ENCODE data around the gene PKD1.

Gene PKD1

GRCh38 chr16:2092866-2093265 lies 42.8 kb downstream of the PKD1 start:
- H3K4me3 ChIP-seq (ENCODE audit: low read depth, low read length): no peak overlapping the region
- TF ChIP-seq MAX (IDR thresholded peaks at IDR 0.05; ENCODE audit: low read depth, low read length): no peak
- TF ChIP-seq MYC (IDR thresholded peaks at IDR 0.05; ENCODE audit: low read depth, low read length): no peak
- TF ChIP-seq POLR2A (IDR thresholded peaks at IDR 0.05; ENCODE audit: extremely low read depth, insufficient read length): no peak
- no peak for TF ChIP-seq CTCF (IDR thresholded peaks at IDR 0.05; ENCODE audit: low read depth, low read length)
- DNase-seq (ENCODE audit: low read depth): no peak

GRCh38 chr16:2092256-2092620 lies 43.5 kb downstream of the PKD1 start:
- no peak for DNase-seq (ENCODE audit: low read depth)
- TF ChIP-seq MAX (IDR thresholded peaks at IDR 0.05; ENCODE audit: low read depth, low read length) (no peak), MYC (IDR thresholded peaks at IDR 0.05; ENCODE audit: low read depth, low read length) (no peak)
- no peak overlapping the region for H3K4me3 ChIP-seq (ENCODE audit: low read depth, low read length)

GRCh38 chr16:2091547-2092255 lies 44.0 kb downstream of the PKD1 start:
- DNase-seq (ENCODE audit: low read depth): no peak
- TF ChIP-seq MYC (IDR thresholded peaks at IDR 0.05; ENCODE audit: low read depth, low read length) (no peak), POLR2A (IDR thresholded peaks at IDR 0.05; ENCODE audit: extremely low read depth, insufficient read length) (no peak), CTCF (IDR thresholded peaks at IDR 0.05; ENCODE audit: low read depth, low read length) (no peak), MAX (IDR thresholded peaks at IDR 0.05; ENCODE audit: low read depth, low read length) (no peak)
- H3K4me3 ChIP-seq (ENCODE audit: low read depth, low read length): no peak overlapping the region

GRCh38 chr16:2090777-2091546 lies 44.7 kb downstream of the PKD1 start:
- no peak overlapping the region for H3K4me3 ChIP-seq (ENCODE audit: low read depth, low read length)
- DNase-seq (ENCODE audit: low read depth): no peak
- no peak for TF ChIP-seq MAX (IDR thresholded peaks at IDR 0.05; ENCODE audit: low read depth, low read length)
- TF ChIP-seq MYC (IDR thresholded peaks at IDR 0.05; ENCODE audit: low read depth, low read length): no peak
- no peak for TF ChIP-seq CTCF (IDR thresholded peaks at IDR 0.05; ENCODE audit: low read depth, low read length)
- no peak for TF ChIP-seq POLR2A (IDR thresholded peaks at IDR 0.05; ENCODE audit: extremely low read depth, insufficient read length)

GRCh38 chr16:2090481-2090776 lies 45.3 kb downstream of the PKD1 start:
- TF ChIP-seq MAX (IDR thresholded peaks at IDR 0.05; ENCODE audit: low read depth, low read length): no peak
- TF ChIP-seq POLR2A (IDR thresholded peaks at IDR 0.05; ENCODE audit: extremely low read depth, insufficient read length): no peak
- TF ChIP-seq MYC (IDR thresholded peaks at IDR 0.05; ENCODE audit: low read depth, low read length): no peak
- no peak for TF ChIP-seq CTCF (IDR thresholded peaks at IDR 0.05; ENCODE audit: low read depth, low read length)
- no peak for DNase-seq (ENCODE audit: low read depth)
- H3K4me3 ChIP-seq (ENCODE audit: low read depth, low read length): no peak overlapping the region

- TF ChIP-seq MYC (IDR thresholded peaks at IDR 0.05; ENCODE audit: low read depth, low read length) (no peak), POLR2A (IDR thresholded peaks at IDR 0.05; ENCODE audit: extremely low read depth, insufficient read length) (no peak), CTCF (IDR thresholded peaks at IDR 0.05; ENCODE audit: low read depth, low read length) (no peak)
Observed at GRCh38 chr16:2089706-2090480, 45.8 kb downstream of the PKD1 start.

More at GRCh38 chr16:2089706-2090480, 45.8 kb downstream of the PKD1 start:
- DNase-seq (ENCODE audit: low read depth): no peak
- H3K4me3 ChIP-seq (ENCODE audit: low read depth, low read length): no peak overlapping the region

All from NB4 (cell line).